Left lung (tissue), 10 donors: Measurements from ENCODE around the gene IGSF10. TPM values are rescaled to one million over a fixed set of nuclear protein-coding genes. Genes with fewer than 3 reads are reported as not detected.

ENCODE experiments used
- ATAC-seq: fragments of 200-7000 bp; cut with Tn5 transposase; one replicate; pipeline ENCODE4 v1.9.1; 2020; ENCODE audit warnings: moderate library complexity
- DNase-seq, 4 donors: peaks; one replicate each; pipeline ENCODE4 v3.0.0-alpha.2; 2013 to 2020
- H3K27ac ChIP-seq, 2 donors: fragments of 200-600 bp; sonication (generic) in 1 of 2; one replicate each; pipeline versions ENCODE4 v1.5.0 to v1.8.0; 2020 to 2021
- H3K27me3 ChIP-seq, 2 donors: fragments of 200-600 bp; sonication (generic) in 1 of 2; one replicate each; pipeline versions ENCODE4 v1.5.0 to v1.8.0; 2020 to 2021
- H3K36me3 ChIP-seq, 2 donors: fragments of 200-600 bp; sonication (generic) in 1 of 2; one replicate each; pipeline versions ENCODE4 v1.5.0 to v1.8.0; 2020 to 2021
- H3K4me1 ChIP-seq, 2 donors: fragments of 200-600 bp; one replicate each; pipeline ENCODE4 v1.8.0; 2021
- H3K4me3 ChIP-seq, 2 donors: fragments of 200-600 bp; sonication (generic) in 1 of 2; one replicate each; pipeline versions ENCODE4 v1.5.0 to v1.8.0; 2020 to 2021; ENCODE audit warnings: mild to moderate bottlenecking in 1 of 2
- H3K9me3 ChIP-seq, 2 donors: fragments of 200-600 bp; sonication (generic) in 1 of 2; one replicate each; pipeline versions ENCODE4 v1.5.0 to v1.8.0; 2020 to 2021
- intact Hi-C, 2 donors: fragments of 100-400 bp; cut with DNase I; formaldehyde crosslinking; loops; one replicate each; pipeline versions ENCODE4 v1.11.2 to v1.14.2; 2022
- polyA plus RNA-seq, 6 donors: library from polyadenylated mRNA; unstranded; fragments of 120-200 nt; gene quantifications; one replicate each; pipeline ENCODE4 v1.2.1, GENCODE V29; 2013; ENCODE audit not compliant: insufficient read length in 6 of 6
- total RNA-seq, 2 donors: library from RNA; stranded (reverse); fragmentation: NEBNext Ultra II Directional; extraction: Animal tissue kit (Norgen Biotek cat#: 25700); gene quantifications; one replicate each; pipeline ENCODE4 v1.2.1, GENCODE V29; 2021
- TF ChIP-seq, protein P1 (sequence below), 2 donors: fragments of 200-600 bp; sonication (generic) in 1 of 2; IDR thresholded peaks; one replicate each; pipeline versions ENCODE4 v1.5.0 to v1.8.0; 2021; ENCODE audit warnings: antibody characterized with exemption in 2 of 2
- donor health status: DM: no; HTN: yes; CAD: no.
- donor health status: DM: no; HTN: no; CAD: no.

IGSF10 gene
- total and polyA plus RNA-seq, 8 donors, result 7.2 to 40.7 (median 29.4) TPM

DNA sequence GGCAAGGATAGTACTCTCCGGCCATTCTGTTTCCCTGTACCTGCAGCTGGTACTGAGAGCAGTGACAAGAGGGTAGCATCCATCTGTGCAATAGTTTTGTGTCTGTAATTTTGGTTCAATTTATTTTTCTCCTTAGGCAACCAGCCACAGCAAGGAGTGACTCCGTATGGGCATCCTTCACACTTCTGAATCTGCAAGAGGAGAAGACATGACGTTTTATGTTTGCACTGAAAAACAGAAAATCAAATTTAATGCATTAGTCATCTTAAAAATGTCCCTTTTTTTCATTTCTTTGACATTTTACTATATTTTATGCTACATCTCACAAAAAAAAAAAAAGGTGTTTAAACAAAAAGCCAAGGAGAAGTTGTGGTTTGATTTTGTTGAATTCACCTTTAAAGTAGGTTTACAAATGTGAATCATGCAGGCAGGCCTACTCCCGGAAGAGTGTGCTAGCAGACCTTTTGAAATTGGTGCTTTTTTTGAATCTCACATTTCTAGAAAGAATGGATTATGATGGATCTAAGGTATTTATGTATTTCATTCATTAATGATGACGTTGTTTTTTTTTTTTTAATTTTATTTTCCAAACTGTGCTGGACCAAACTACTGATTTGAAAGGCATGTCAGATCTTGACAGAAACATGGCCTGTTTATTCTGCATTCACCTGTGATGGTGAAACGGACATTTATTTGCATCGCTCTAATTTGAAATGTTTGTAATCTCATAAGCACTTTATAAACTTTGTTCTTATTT is 28.1 kb downstream of the IGSF10 start:
- ATAC-seq (no peak), DNase-seq (no peak)
- no peaks in the 10 kb centered on the region for H3K9me3 ChIP-seq
- no peaks in the 10 kb centered on the region for H3K36me3 ChIP-seq
- TF ChIP-seq, protein P1, sequence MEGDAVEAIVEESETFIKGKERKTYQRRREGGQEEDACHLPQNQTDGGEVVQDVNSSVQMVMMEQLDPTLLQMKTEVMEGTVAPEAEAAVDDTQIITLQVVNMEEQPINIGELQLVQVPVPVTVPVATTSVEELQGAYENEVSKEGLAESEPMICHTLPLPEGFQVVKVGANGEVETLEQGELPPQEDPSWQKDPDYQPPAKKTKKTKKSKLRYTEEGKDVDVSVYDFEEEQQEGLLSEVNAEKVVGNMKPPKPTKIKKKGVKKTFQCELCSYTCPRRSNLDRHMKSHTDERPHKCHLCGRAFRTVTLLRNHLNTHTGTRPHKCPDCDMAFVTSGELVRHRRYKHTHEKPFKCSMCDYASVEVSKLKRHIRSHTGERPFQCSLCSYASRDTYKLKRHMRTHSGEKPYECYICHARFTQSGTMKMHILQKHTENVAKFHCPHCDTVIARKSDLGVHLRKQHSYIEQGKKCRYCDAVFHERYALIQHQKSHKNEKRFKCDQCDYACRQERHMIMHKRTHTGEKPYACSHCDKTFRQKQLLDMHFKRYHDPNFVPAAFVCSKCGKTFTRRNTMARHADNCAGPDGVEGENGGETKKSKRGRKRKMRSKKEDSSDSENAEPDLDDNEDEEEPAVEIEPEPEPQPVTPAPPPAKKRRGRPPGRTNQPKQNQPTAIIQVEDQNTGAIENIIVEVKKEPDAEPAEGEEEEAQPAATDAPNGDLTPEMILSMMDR (IDR thresholded peaks at IDR 0.05), result no peak
- H3K4me3 ChIP-seq, result no peak overlapping the region
- H3K27ac ChIP-seq, result no peak overlapping the region
- H3K4me1 ChIP-seq, result no peaks in the 10 kb centered on the region
- H3K27me3 ChIP-seq, result no peaks in the 10 kb centered on the region
- intact Hi-C loops, result loop anchor here in 1 of 2 donors (10.0 kb wide), 1 partner anchor 412 kb away; no protein-coding TSS in a partner anchor

DNA sequence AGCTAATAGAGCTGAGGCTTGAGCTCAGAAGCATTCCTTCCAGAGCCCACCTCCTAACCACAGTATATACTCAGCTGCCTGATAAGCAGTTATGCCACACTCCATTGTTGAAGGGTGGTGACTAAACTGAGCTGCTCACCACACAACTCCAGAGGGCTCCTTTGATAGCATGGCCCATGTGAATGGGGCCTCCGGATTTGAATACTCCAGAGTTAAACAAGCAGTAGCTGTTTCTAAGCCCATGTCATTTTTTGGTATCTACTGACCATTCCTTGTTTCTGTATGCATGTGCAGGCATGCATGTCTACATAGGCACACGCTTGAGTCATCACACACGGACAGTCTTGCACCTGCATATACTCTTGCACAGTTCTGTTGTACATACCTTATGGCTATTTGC is 28.9 kb downstream of the IGSF10 start:
- Histone ChIP-seq H3K36me3 (no peaks in the 10 kb centered on the region), H3K4me3 (no peak overlapping the region), H3K4me1 (no peaks in the 10 kb centered on the region), H3K9me3 (no peaks in the 10 kb centered on the region), H3K27ac (no peak overlapping the region), H3K27me3 (no peaks in the 10 kb centered on the region)
- TF ChIP-seq, protein P1 (IDR thresholded peaks at IDR 0.05), result no peak
- intact Hi-C loops, result loop anchor here in 1 of 2 donors (10.0 kb wide), 1 partner anchor 413 kb away; no protein-coding TSS in a partner anchor
- DNase-seq, result no peak
- peak; percentile 62 for ATAC-seq

DNA sequence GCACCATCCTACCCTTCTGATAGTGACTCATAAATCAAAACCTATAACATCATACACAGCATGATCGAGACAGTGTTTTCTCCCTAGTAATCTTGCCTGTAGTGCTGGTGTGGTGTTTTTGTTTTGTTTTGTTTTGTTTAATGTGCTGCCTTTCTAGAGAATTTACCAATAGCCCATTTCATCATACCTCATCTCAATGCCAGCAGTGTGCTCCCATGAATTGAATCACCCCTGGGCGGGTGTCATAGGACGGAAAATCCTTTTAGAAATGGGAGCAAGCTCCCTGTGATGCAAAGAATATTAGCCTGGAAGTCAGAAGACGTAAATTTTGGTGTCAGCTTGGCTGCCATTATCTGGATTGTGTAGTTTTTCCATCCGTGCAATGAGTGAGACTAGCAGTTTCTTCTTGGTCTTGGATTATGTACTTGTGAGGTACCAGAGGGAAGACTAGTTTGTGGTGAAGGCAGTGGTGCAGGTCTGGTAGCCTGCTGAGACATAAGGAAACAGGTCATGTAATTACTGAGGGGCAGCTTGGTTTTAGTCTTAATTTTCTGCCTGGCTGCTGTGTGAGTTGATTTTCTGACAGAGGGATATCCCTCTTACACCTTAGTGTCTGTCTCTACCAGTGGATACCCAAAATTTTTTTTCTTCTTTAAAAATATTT is 29.9 kb downstream of the IGSF10 start:
- DNase-seq, result no peak
- Histone ChIP-seq H3K27me3 (no peaks in the 10 kb centered on the region), H3K36me3 (no peaks in the 10 kb centered on the region), H3K9me3 (no peaks in the 10 kb centered on the region), H3K27ac (no peak overlapping the region), H3K4me3 (no peak overlapping the region), H3K4me1 (no peaks in the 10 kb centered on the region)
- intact Hi-C loops, result loop anchor here in 1 of 2 donors (10.0 kb wide), 1 partner anchor 414 kb away; no protein-coding TSS in a partner anchor
- TF ChIP-seq, protein P1 (IDR thresholded peaks at IDR 0.05), result no peak
- no peak for ATAC-seq

DNA sequence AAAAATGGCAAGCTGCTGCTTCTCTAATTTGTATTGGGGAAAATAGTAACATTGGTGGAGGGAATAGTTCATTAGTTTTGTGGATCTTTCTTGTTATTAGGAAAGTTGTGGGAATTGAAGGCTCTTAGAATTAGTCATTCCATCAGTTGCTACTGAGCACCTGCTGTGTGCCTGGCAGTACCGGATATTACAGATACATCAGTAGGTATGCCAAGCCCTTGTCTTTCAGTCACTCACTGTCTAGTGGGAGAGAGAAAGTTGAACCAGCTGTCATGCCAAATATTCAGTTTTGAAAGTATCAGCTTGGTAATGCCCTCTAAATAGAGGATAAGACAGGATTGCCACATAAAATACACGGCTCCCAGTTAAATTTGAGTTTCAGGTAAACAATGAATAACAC is 32.5 kb downstream of the IGSF10 start:
- intact Hi-C loops, result no loop called here
- Histone ChIP-seq H3K27me3 (no peaks in the 10 kb centered on the region), H3K4me3 (no peak overlapping the region), H3K27ac (no peak overlapping the region), H3K9me3 (no peaks in the 10 kb centered on the region), H3K4me1 (no peaks in the 10 kb centered on the region), H3K36me3 (no peaks in the 10 kb centered on the region)
- DNase-seq (no peak), ATAC-seq (no peak)
- TF ChIP-seq, protein P1 (IDR thresholded peaks at IDR 0.05), result no peak

DNA sequence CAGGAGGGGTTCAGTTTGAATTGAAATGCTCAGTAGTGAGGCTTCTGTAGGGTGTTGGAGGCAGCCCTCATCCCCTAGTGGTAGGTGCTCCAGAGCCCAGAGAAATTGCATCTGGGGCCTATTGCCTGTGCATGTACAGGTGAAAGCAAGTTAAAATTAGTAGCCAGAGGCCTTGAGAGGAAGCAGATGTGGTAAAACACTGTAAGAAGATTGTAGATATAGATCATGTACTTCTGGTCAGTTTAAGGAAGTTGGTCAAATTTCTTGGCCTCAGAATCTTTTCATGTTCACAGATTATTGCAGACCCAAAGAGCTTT is 34.6 kb downstream of the IGSF10 start:
- no peak overlapping the region for H3K27ac ChIP-seq
- H3K4me3 ChIP-seq, result no peak overlapping the region
- no peak for ATAC-seq
- intact Hi-C loops, result no loop called here
- H3K9me3 ChIP-seq, result no peaks in the 10 kb centered on the region
- H3K4me1 ChIP-seq, result no peaks in the 10 kb centered on the region
- TF ChIP-seq, protein P1 (IDR thresholded peaks at IDR 0.05), result no peak
- H3K27me3 ChIP-seq, result no peaks in the 10 kb centered on the region
- no peaks in the 10 kb centered on the region for H3K36me3 ChIP-seq
- no peak for DNase-seq
